GM12878 (cell line): ENCODE results near the gene ANP32E. TPM values are rescaled to one million over a fixed set of nuclear protein-coding genes. Genes with fewer than 3 reads are reported as not detected.
A peak's percentile ranks its signal among the peaks of the same experiment; 100 is the strongest.

Source experiments
- ATAC-seq: fragments of 200-7000 bp; cut with Tn5 transposase; 3 replicates; pipeline ENCODE4 v1.9.1; 2020; ENCODE audit warnings: mild to moderate bottlenecking, moderate library complexity
- BruUV-seq: library from RNA; stranded (reverse); fragments of 400-500 nt; replicated peaks from 2 replicates; lab custom pipeline; 2021; lab: Mats Ljungman, UMichigan
- CTCF ChIA-PET: fragments of 300-600 bp; sonication (Branson Sonifier 250); formaldehyde crosslinking; extraction: SDS; loops from one replicate; lab custom pipeline; 2021; ENCODE audit warnings: inconsistent platforms; lab: Yijun Ruan, JAX
- POLR2A ChIA-PET: fragments of 350-600 bp; formaldehyde crosslinking; extraction: SDS; loops from one replicate; lab custom pipeline; 2021; ENCODE audit warnings: inconsistent platforms; lab: Charles Lee
- RAD21 ChIA-PET: fragments of 300-600 bp; sonication (Branson Sonifier 250); formaldehyde crosslinking; loops from one replicate; lab custom pipeline; 2023; ENCODE audit warnings: antibody characterized with exemption; ENCODE audit not compliant: unreplicated experiment; lab: Charles Lee
- SMC1A ChIA-PET: fragments of 300-600 bp; sonication (Branson Sonifier 250); formaldehyde crosslinking; loops from one replicate; lab custom pipeline; 2023; ENCODE audit not compliant: unreplicated experiment, uncharacterized antibody; lab: Charles Lee
- DNase-seq: peaks from one replicate; pipeline ENCODE4 v3.0.0-alpha.2; 2011; ENCODE audit warnings: low read depth, low spot score
- FAIRE-seq: peaks from 3 replicates; lab custom pipeline; 2011; peaks lifted over from hg19 to GRCh38; lab: Jason Lieb, UNC
- H2AFZ ChIP-seq: 2 replicates; pipeline ENCODE4 v1.6.0; 2011; ENCODE audit warnings: low read depth, low read length, control low read depth; ENCODE audit not compliant: control insufficient read depth
- H3K27ac ChIP-seq: 2 replicates; pipeline ENCODE4 v1.5.1; 2011; ENCODE audit warnings: control low read depth; ENCODE audit not compliant: control insufficient read depth, insufficient read depth
- H3K27me3 ChIP-seq, 2 experiments: replicated peaks in 1 of 2; 2 replicates each; pipeline versions ENCODE4 v1.6.0 to v1.6.1; 2011; ENCODE audit warnings: low read length in 1 of 2; ENCODE audit not compliant: control insufficient read depth in 2 of 2, insufficient read depth in 2 of 2
- H3K36me3 ChIP-seq, 2 experiments: 2 replicates each; pipeline ENCODE4 v1.5.1; 2011; ENCODE audit warnings: low read length in 1 of 2; ENCODE audit not compliant: control insufficient read depth in 2 of 2, insufficient read depth in 2 of 2
- H3K4me1 ChIP-seq: 2 replicates; pipeline ENCODE4 v1.6.1; 2011; ENCODE audit warnings: mild to moderate bottlenecking, low read length, moderate library complexity, mixed read lengths; ENCODE audit not compliant: control insufficient read depth, insufficient read depth
- H3K4me2 ChIP-seq: 2 replicates; pipeline ENCODE4 v1.6.0; 2011; ENCODE audit warnings: control low read depth; ENCODE audit not compliant: control insufficient read depth, insufficient read depth
- H3K4me3 ChIP-seq: fragments of 200-600 bp; sonication (generic); 2 replicates; pipeline ENCODE4 v1.5.1; 2016
- H3K79me2 ChIP-seq: 2 replicates; pipeline ENCODE4 v1.6.0; 2011; ENCODE audit warnings: low read length; ENCODE audit not compliant: control insufficient read depth, insufficient read depth
- H3K9ac ChIP-seq: 2 replicates; pipeline ENCODE4 v1.8.0; 2011; ENCODE audit warnings: low read length, control low read depth, mixed read lengths; ENCODE audit not compliant: control insufficient read depth, insufficient read depth
- H3K9me3 ChIP-seq: replicated peaks from 3 replicates; pipeline ENCODE4 v1.5.1; 2011; ENCODE audit warnings: mild to moderate bottlenecking, low read length; ENCODE audit not compliant: control insufficient read depth, insufficient read depth
- H4K20me1 ChIP-seq: 2 replicates; pipeline ENCODE4 v1.6.0; 2011; ENCODE audit not compliant: control insufficient read depth, insufficient read depth
- CHD2 ChIP-seq: IDR thresholded peaks from 2 replicates; pipeline ENCODE4 v1.6.1; 2011; ENCODE audit warnings: low read depth, low read length, improper control_type of control experiment, borderline replicate concordance
- DPF2 ChIP-seq: fragments of 450-650 bp; IDR thresholded peaks from 2 replicates; pipeline ENCODE4 v1.6.1; 2017; ENCODE audit warnings: mild to moderate bottlenecking
- ETV6 ChIP-seq, 2 experiments: fragments of 450-650 bp in 1 of 2; IDR thresholded peaks in 1 of 2; conservative IDR thresholded peaks in 1 of 2; 2 replicates each; pipeline ENCODE4 v1.6.1; 2014; ENCODE audit warnings: antibody characterized with exemption in 1 of 2, borderline replicate concordance in 1 of 2, low read depth in 1 of 2, mild to moderate bottlenecking in 1 of 2, moderate library complexity in 1 of 2
- GATAD2B ChIP-seq: fragments of 450-650 bp; conservative IDR thresholded peaks from 2 replicates; pipeline ENCODE4 v1.6.1; 2017; ENCODE audit warnings: low read depth, mild to moderate bottlenecking, moderate library complexity
- LARP7 ChIP-seq: fragments of 450-650 bp; IDR thresholded peaks from 2 replicates; pipeline ENCODE4 v1.6.1; 2017; ENCODE audit warnings: mild to moderate bottlenecking
- NBN ChIP-seq: fragments of 450-650 bp; IDR thresholded peaks from 2 replicates; pipeline ENCODE4 v1.6.1; 2016
- NFYA ChIP-seq: IDR thresholded peaks from 2 replicates; pipeline ENCODE4 v1.6.1; 2011; ENCODE audit warnings: low read depth, mild to moderate bottlenecking, low read length, improper control_type of control experiment, borderline replicate concordance
- RBBP5 ChIP-seq: fragments of 200-600 bp; sonication (generic); conservative IDR thresholded peaks from 2 replicates; pipeline ENCODE4 v1.6.1; 2016
- SMAD1 ChIP-seq: fragments of 450-650 bp; IDR thresholded peaks from 2 replicates; pipeline ENCODE4 v1.6.1; 2018; ENCODE audit warnings: mild to moderate bottlenecking, low read depth; ENCODE audit not compliant: partially characterized antibody
- SMC3 ChIP-seq: IDR thresholded peaks from 2 replicates; pipeline ENCODE4 v1.6.1; 2011; ENCODE audit warnings: low read length, improper control_type of control experiment, borderline replicate concordance
- TARDBP ChIP-seq: IDR thresholded peaks from 2 replicates; pipeline ENCODE4 v1.6.1; 2016; ENCODE audit warnings: borderline replicate concordance
- YY1 ChIP-seq: IDR thresholded peaks from 2 replicates; pipeline ENCODE4 v1.6.1; 2011; ENCODE audit warnings: low read depth, mild to moderate bottlenecking, low read length
- WGBS: methylation state at CpG from one replicate; pipeline ENCODE4 v1.1.6; 2016; ENCODE audit warnings: low lambda C conversion rate; ENCODE audit not compliant: insufficient replicate concordance, insufficient coverage; ENCODE audit errors: missing lambda C conversion rate; 5-methylcytosine and 5-hydroxymethylcytosine counted together
- in situ Hi-C: fragments of 300-500 bp; cut with MboI; formaldehyde crosslinking; loops from 9 replicates; pipeline ENCODE4 v1.14.3; 2018; ENCODE audit warnings: mixed read lengths
- intact Hi-C: fragments of 100-400 bp; cut with micrococcal nuclease; formaldehyde crosslinking; loops from one replicate; pipeline ENCODE4 v1.14.2; 2022; ENCODE audit not compliant: unreplicated experiment
- polyA plus RNA-seq, 11 experiments: library from polyadenylated mRNA; depleted of rRNA in 4 of 11; unstranded in 6 of 11; stranded (reverse) in 5 of 11; fragments of >200 nt; fragmentation: Nextera tagmentation in 4 of 11; fragmentation: Illumina TruSeq in 1 of 11; extraction: Ambion mirVana in 4 of 11; extraction: Trizol in 1 of 11; gene quantifications; 1 replicate in 1 of 11; 2 replicates in 10 of 11; pipeline versions ENCODE4 v1.2.1 to v1.2.3, GENCODE V29; 2011 to 2016; ENCODE audit warnings: inconsistent platforms in 2 of 11, missing spikeins in 2 of 11, low read depth in 1 of 11
- total RNA-seq, 4 experiments: library from RNA; depleted of rRNA in 3 of 4; stranded (reverse); fragments of >200 nt in 3 of 4; fragmentation: Illumina TruSeq in 1 of 4; extraction: Trizol in 1 of 4; gene quantifications; 2 replicates each; pipeline versions ENCODE4 v1.2.1 to v1.2.3, GENCODE V29; 2013 to 2021
- TF ChIP-seq, protein P1 (sequence below): IDR thresholded peaks from 2 replicates; pipeline ENCODE4 v1.6.1; 2011; ENCODE audit warnings: low read depth, mild to moderate bottlenecking, low read length, moderate library complexity, borderline replicate concordance; ENCODE audit errors: extremely low read depth
- TF ChIP-seq, protein P2 (sequence below): fragments of 450-650 bp; IDR thresholded peaks from 2 replicates; pipeline ENCODE4 v1.6.1; 2016; ENCODE audit warnings: mild to moderate bottlenecking, moderate library complexity, borderline replicate concordance
- TF ChIP-seq, protein P3 (sequence below): fragments of 450-650 bp; IDR thresholded peaks from 2 replicates; pipeline ENCODE4 v1.6.1; 2017; ENCODE audit warnings: mild to moderate bottlenecking, moderate library complexity

The ANP32E gene
- total and polyA plus RNA-seq, 10 of the 15 experiments (the other 5 are each of a cell fraction or from before 2014, with no cell fraction given) = 59.2 to 250 (median 121) TPM

DNA sequence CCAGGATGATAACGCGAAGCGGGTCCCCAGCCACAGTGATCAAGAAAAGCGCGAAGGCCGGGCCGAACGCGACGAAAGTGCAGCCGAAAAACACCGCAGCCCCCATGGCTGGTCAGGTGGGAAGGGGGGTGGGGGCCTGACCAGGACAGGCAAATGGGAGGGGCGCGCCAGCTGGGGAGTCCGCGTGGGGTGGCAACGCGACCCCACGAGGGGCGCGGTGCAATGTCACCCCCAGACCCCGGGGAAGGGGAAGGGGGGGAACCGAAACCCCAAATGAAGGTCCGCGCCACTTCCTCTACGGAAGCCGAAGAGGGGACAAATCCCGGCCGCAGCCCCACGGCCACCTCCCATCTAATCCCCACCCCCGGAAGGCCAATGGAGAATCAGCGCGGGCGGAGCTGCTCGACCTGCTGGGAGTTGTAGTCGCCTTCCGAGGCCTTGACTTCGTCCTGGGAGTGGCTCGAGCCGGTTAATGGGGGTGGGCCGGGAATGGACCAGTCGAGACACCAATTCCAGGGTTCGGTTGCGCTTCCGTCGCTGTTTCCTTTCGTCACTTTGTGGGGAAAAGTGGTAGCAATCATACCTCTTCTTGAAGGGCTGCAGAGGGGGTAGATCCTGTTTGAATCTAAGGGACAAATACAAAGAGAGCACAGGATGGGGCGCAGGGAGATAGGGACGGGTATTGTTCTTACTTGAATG, 32.9 kb upstream of the ANP32E start, which contains the start of gene APH1A:
TSS of gene APH1A (minus strand) at position 312 of the 699 bp plus-strand sequence. CDS start at position 106, 206 bp downstream.
- DNase-seq (peak; percentile 78), FAIRE-seq (peak; percentile 52)
- H3K4me3 ChIP-seq = peak within 1 kb of the TSS; percentile 97
- TF ChIP-seq YY1 (peak; percentile 89), TARDBP (no peak; the same call in none of the 2 replicates), ETV6 (conservative IDR thresholded peaks at IDR 0.05 in 1 of 2, IDR thresholded peaks at IDR 0.05 in 1 of 2; ENCODE audit: borderline replicate concordance in 1 of 2, low read depth in 1 of 2) (no peak), GATAD2B (peak; percentile 76), CHD2 (peak; percentile 51; the same call in 1 of the 2 replicates), DPF2 (no peak), RBBP5 (no peak), NBN (peak; percentile 86), LARP7 (no peak), SMAD1 (no peak), NFYA (no peak), SMC3 (no peak)
- TF ChIP-seq, protein P1, sequence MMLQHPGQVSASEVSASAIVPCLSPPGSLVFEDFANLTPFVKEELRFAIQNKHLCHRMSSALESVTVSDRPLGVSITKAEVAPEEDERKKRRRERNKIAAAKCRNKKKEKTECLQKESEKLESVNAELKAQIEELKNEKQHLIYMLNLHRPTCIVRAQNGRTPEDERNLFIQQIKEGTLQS = no peak
- TF ChIP-seq, protein P2, sequence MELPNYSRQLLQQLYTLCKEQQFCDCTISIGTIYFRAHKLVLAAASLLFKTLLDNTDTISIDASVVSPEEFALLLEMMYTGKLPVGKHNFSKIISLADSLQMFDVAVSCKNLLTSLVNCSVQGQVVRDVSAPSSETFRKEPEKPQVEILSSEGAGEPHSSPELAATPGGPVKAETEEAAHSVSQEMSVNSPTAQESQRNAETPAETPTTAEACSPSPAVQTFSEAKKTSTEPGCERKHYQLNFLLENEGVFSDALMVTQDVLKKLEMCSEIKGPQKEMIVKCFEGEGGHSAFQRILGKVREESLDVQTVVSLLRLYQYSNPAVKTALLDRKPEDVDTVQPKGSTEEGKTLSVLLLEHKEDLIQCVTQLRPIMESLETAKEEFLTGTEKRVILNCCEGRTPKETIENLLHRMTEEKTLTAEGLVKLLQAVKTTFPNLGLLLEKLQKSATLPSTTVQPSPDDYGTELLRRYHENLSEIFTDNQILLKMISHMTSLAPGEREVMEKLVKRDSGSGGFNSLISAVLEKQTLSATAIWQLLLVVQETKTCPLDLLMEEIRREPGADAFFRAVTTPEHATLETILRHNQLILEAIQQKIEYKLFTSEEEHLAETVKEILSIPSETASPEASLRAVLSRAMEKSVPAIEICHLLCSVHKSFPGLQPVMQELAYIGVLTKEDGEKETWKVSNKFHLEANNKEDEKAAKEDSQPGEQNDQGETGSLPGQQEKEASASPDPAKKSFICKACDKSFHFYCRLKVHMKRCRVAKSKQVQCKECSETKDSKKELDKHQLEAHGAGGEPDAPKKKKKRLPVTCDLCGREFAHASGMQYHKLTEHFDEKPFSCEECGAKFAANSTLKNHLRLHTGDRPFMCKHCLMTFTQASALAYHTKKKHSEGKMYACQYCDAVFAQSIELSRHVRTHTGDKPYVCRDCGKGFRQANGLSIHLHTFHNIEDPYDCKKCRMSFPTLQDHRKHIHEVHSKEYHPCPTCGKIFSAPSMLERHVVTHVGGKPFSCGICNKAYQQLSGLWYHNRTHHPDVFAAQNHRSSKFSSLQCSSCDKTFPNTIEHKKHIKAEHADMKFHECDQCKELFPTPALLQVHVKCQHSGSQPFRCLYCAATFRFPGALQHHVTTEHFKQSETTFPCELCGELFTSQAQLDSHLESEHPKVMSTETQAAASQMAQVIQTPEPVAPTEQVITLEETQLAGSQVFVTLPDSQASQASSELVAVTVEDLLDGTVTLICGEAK = peak; percentile 89
- TF ChIP-seq, protein P3, sequence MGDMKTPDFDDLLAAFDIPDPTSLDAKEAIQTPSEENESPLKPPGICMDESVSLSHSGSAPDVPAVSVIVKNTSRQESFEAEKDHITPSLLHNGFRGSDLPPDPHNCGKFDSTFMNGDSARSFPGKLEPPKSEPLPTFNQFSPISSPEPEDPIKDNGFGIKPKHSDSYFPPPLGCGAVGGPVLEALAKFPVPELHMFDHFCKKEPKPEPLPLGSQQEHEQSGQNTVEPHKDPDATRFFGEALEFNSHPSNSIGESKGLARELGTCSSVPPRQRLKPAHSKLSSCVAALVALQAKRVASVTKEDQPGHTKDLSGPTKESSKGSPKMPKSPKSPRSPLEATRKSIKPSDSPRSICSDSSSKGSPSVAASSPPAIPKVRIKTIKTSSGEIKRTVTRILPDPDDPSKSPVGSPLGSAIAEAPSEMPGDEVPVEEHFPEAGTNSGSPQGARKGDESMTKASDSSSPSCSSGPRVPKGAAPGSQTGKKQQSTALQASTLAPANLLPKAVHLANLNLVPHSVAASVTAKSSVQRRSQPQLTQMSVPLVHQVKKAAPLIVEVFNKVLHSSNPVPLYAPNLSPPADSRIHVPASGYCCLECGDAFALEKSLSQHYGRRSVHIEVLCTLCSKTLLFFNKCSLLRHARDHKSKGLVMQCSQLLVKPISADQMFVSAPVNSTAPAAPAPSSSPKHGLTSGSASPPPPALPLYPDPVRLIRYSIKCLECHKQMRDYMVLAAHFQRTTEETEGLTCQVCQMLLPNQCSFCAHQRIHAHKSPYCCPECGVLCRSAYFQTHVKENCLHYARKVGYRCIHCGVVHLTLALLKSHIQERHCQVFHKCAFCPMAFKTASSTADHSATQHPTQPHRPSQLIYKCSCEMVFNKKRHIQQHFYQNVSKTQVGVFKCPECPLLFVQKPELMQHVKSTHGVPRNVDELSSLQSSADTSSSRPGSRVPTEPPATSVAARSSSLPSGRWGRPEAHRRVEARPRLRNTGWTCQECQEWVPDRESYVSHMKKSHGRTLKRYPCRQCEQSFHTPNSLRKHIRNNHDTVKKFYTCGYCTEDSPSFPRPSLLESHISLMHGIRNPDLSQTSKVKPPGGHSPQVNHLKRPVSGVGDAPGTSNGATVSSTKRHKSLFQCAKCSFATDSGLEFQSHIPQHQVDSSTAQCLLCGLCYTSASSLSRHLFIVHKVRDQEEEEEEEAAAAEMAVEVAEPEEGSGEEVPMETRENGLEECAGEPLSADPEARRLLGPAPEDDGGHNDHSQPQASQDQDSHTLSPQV = no peak

More for the DNA sequence above, 32.9 kb upstream of the ANP32E start, which contains the start of gene APH1A:
- in situ Hi-C loops = no loop called here
- ChIA-PET POLR2A (interaction anchor here (0.9 to 1.3 kb wide), 2 partner anchors 13 to 35 kb away, joined by 3 to 8 read pairs; no protein-coding TSS in a partner anchor), CTCF (interaction anchor here (1.0 to 1.5 kb wide), 2 partner anchors 13 to 428 kb away, joined by 3 to 4 read pairs; partner anchors contain the start of gene GOLPH3L), RAD21 (interaction anchor here (0.7 kb wide), 2 partner anchors 10 to 13 kb away, joined by 3 to 4 read pairs; no protein-coding TSS in a partner anchor), SMC1A (interaction anchor here (0.7 to 1.9 kb wide), 4 partner anchors 12 to 48 kb away, joined by 3 to 4 read pairs (median 4); no protein-coding TSS in a partner anchor)
- ATAC-seq = peak; percentile 99
- Histone ChIP-seq H4K20me1 (no peaks in the 10 kb centered on the region), H3K36me3 (peaks cover 4 to 19% of the 10 kb centered on the region in 2 experiments), H3K79me2 (peaks cover 27% of the 10 kb centered on the region), H3K4me1 (peaks cover 12% of the 10 kb centered on the region), H3K9ac (peak within 1 kb of the TSS; percentile 97), H3K27ac (peak within 1 kb of the TSS; percentile 90), H2AFZ (peak within 1 kb of the TSS; percentile 97), H3K27me3 (no peaks in the 10 kb centered on the region), H3K9me3 (no peaks in the 10 kb centered on the region), H3K4me2 (peak within 1 kb of the TSS; percentile 86)
- BruUV-seq = no TSS peak
- under 1% methylated on average over 37 of the region's 49 CpGs for WGBS
- intact Hi-C loops = loop anchor here (1.0 to 5.0 kb wide), 2 partner anchors 13 to 53 kb away; partner anchors contain the start of gene PRPF3
